ENCODE results near the gene ARHGDIB. TPM values are rescaled to one million over a fixed set of nuclear protein-coding genes. Genes with fewer than 3 reads are reported as not detected.

The ARHGDIB gene
- total and polyA plus RNA-seq, 10 of the 15 experiments (the other 5 are each of a cell fraction or from before 2014, with no cell fraction given), result 796 to 2,849 (median 1,346) TPM

DNA sequence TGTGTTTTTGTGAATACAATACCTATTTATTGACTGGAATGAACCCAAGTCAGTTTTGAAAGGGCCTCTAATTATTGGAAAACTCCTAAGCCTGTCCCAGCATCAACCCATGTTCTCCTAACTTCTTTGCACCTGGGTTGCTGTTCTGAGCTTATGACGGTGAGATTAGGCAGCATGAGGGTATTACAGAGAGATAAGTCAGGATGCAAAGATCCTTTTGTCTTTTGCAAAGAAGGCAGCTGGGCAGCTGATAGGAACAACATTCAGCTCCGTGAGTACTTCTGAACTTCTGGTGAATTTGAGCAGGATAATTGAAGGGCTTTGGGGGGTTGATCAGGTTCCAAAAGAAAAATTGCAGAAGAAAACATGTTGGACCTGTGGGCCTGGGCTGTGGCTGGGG is 11.4 kb upstream of the ARHGDIB start, which contains the start of gene PDE6H:
PDE6H (plus strand) TSS at position 227 of the 400 bp plus-strand sequence. CDS start 4,971 bp downstream, outside the sequence.
- in situ Hi-C loops (cut with MboI), result loop anchor here (25.0 kb wide), 1 partner anchor 586 kb away; no protein-coding TSS in a partner anchor
- no peak within 1 kb of the TSS for H3K4me3 ChIP-seq
- H3K79me2 ChIP-seq (ENCODE audit: control insufficient read depth, insufficient read depth, low read length), result no peaks in the 10 kb centered on the region
- no peaks in the 10 kb centered on the region for H3K27me3 ChIP-seq (replicated peaks in 1 of 2; ENCODE audit: control insufficient read depth in 2 of 2, insufficient read depth in 2 of 2, low read length in 1 of 2)
- ChIA-PET RAD21 (ENCODE audit: unreplicated experiment) (interaction anchor here (1.6 kb wide), 1 partner anchor 23 kb away, joined by 4 read pairs; no protein-coding TSS in a partner anchor), CTCF (interaction anchor here (1.0 to 2.1 kb wide), 3 partner anchors 13 to 125 kb away, joined by 3 to 5 read pairs (median 3); no protein-coding TSS in a partner anchor), POLR2A (no interaction called here), SMC1A (ENCODE audit: uncharacterized antibody, unreplicated experiment) (interaction anchor here (1.0 to 1.5 kb wide), 3 partner anchors 23 to 85 kb away, joined by 3 to 4 read pairs (median 3); no protein-coding TSS in a partner anchor)
- H3K4me1 ChIP-seq (ENCODE audit: control insufficient read depth, insufficient read depth, low read length), result no peaks in the 10 kb centered on the region
- FAIRE-seq (no peak), DNase-seq (ENCODE audit: low read depth, low spot score) (no peak), ATAC-seq (no peak)
- no peaks in the 10 kb centered on the region for H3K36me3 ChIP-seq (ENCODE audit: control insufficient read depth in 2 of 2, insufficient read depth in 2 of 2, low read length in 1 of 2)
- BruUV-seq (replicated peaks), result no TSS peak
- H4K20me1 ChIP-seq (ENCODE audit: control insufficient read depth, insufficient read depth), result no peaks in the 10 kb centered on the region
- H3K9me3 ChIP-seq (replicated peaks; ENCODE audit: control insufficient read depth, insufficient read depth, low read length), result no peaks in the 10 kb centered on the region; the same call in 2 of the 3 replicates
- 97% methylated on average over 2 of the region's 2 CpGs for WGBS (ENCODE audit: insufficient coverage, insufficient replicate concordance, low lambda C conversion rate, missing lambda C conversion rate)
- no peak within 1 kb of the TSS for H3K9ac ChIP-seq (ENCODE audit: control insufficient read depth, insufficient read depth, low read length)
- TF ChIP-seq SREBF1 (IDR thresholded peaks at IDR 0.05; ENCODE audit: low read length) (no peak), KDM1A (IDR thresholded peaks at IDR 0.05; ENCODE audit: borderline replicate concordance) (no peak), EGR1 (IDR thresholded peaks at IDR 0.05; ENCODE audit: borderline replicate concordance in 1 of 2, low read depth in 2 of 2, low read length in 2 of 2) (no peak), TAF1 (IDR thresholded peaks at IDR 0.05; ENCODE audit: borderline replicate concordance, low read depth, low read length) (no peak), POU2F2 (IDR thresholded peaks at IDR 0.05; ENCODE audit: borderline replicate concordance, low read depth, low read length) (no peak), RAD51 (IDR thresholded peaks at IDR 0.05) (no peak), MEF2A (IDR thresholded peaks at IDR 0.05; ENCODE audit: insufficient read depth, low read depth, low read length) (no peak), MTA3 (IDR thresholded peaks at IDR 0.05; ENCODE audit: borderline replicate concordance, low read length) (no peak)
- TF ChIP-seq, protein P1, sequence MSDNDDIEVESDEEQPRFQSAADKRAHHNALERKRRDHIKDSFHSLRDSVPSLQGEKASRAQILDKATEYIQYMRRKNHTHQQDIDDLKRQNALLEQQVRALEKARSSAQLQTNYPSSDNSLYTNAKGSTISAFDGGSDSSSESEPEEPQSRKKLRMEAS (IDR thresholded peaks at IDR 0.05; ENCODE audit: low read depth, low read length), result no peak
- TF ChIP-seq, protein P2, sequence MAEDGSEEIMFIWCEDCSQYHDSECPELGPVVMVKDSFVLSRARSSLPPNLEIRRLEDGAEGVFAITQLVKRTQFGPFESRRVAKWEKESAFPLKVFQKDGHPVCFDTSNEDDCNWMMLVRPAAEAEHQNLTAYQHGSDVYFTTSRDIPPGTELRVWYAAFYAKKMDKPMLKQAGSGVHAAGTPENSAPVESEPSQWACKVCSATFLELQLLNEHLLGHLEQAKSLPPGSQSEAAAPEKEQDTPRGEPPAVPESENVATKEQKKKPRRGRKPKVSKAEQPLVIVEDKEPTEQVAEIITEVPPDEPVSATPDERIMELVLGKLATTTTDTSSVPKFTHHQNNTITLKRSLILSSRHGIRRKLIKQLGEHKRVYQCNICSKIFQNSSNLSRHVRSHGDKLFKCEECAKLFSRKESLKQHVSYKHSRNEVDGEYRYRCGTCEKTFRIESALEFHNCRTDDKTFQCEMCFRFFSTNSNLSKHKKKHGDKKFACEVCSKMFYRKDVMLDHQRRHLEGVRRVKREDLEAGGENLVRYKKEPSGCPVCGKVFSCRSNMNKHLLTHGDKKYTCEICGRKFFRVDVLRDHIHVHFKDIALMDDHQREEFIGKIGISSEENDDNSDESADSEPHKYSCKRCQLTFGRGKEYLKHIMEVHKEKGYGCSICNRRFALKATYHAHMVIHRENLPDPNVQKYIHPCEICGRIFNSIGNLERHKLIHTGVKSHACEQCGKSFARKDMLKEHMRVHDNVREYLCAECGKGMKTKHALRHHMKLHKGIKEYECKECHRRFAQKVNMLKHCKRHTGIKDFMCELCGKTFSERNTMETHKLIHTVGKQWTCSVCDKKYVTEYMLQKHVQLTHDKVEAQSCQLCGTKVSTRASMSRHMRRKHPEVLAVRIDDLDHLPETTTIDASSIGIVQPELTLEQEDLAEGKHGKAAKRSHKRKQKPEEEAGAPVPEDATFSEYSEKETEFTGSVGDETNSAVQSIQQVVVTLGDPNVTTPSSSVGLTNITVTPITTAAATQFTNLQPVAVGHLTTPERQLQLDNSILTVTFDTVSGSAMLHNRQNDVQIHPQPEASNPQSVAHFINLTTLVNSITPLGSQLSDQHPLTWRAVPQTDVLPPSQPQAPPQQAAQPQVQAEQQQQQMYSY (CRISPR knock-in tag; IDR thresholded peaks at IDR 0.05), result no peak
- no peak within 1 kb of the TSS for H3K4me2 ChIP-seq (ENCODE audit: control insufficient read depth, insufficient read depth)
- no peak within 1 kb of the TSS for H3K27ac ChIP-seq (ENCODE audit: control insufficient read depth, insufficient read depth)
- H2AFZ ChIP-seq (ENCODE audit: control insufficient read depth, low read depth, low read length), result no peak within 1 kb of the TSS
- intact Hi-C loops (cut with micrococcal nuclease; ENCODE audit: unreplicated experiment), result no loop called here

All from GM12878 (cell line).